GM12864 (cell line): ENCODE data around the gene ATAD2B.

Source experiments
- DNase-seq: peaks from one replicate; pipeline ENCODE4 v3.0.0-alpha.2; 2011; ENCODE audit warnings: low read depth
- H3K4me3 ChIP-seq: 2 replicates; pipeline ENCODE4 v1.5.1; 2011; ENCODE audit warnings: mild to moderate bottlenecking, low read depth, low read length, control low read depth
- TF ChIP-seq, protein P1 (sequence below): IDR thresholded peaks from 2 replicates; pipeline ENCODE4 v1.5.1; 2011; ENCODE audit warnings: low read depth, mild to moderate bottlenecking, moderate library complexity, low read length, control low read depth, inconsistent platforms; ENCODE audit errors: missing control alignments

Gene ATAD2B

DNA sequence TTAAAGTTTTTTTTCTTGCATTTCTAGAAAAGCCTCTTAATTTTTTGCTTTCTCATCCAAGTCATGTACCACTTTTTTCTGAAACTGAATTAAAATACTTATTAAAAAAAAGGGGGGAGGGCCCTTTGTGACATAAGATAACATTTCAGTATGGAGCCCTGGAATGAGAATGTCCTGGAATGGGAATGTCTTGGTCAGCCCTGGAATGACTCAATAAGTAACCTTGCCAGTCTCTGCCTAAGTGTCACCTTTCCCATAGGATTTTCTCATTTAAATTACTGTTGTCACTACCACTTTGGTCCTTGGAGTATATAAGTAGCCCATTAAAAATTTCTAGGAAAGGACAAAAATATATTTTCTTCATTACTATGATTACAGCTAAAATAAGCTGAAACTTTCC is 18.1 kb upstream of the ATAD2B start:
- no peak for DNase-seq
- no peak overlapping the region for H3K4me3 ChIP-seq

DNA sequence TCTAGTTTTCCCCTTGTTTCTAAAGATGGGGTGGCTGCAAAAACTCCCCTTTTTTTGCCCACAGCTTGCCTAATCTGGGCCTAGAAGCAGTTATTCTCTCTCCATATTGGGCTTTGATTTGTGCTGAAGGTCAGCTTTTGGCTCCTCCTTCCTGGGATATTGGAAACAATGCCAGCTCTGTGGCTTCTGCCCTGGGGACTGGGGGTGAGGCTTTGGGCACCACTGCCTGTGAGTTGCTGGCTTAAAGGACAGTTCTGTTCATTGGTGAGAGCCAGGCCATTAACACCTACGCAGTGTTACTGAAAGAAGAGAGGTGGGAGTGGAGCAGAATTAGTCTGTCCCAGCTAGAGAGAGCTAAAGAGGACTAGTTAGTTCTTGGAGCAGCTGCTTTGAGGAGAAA is 17.6 kb upstream of the ATAD2B start:
- no peak for DNase-seq

More for the DNA sequence above, 18.1 kb upstream of the ATAD2B start:
- TF ChIP-seq, protein P1, sequence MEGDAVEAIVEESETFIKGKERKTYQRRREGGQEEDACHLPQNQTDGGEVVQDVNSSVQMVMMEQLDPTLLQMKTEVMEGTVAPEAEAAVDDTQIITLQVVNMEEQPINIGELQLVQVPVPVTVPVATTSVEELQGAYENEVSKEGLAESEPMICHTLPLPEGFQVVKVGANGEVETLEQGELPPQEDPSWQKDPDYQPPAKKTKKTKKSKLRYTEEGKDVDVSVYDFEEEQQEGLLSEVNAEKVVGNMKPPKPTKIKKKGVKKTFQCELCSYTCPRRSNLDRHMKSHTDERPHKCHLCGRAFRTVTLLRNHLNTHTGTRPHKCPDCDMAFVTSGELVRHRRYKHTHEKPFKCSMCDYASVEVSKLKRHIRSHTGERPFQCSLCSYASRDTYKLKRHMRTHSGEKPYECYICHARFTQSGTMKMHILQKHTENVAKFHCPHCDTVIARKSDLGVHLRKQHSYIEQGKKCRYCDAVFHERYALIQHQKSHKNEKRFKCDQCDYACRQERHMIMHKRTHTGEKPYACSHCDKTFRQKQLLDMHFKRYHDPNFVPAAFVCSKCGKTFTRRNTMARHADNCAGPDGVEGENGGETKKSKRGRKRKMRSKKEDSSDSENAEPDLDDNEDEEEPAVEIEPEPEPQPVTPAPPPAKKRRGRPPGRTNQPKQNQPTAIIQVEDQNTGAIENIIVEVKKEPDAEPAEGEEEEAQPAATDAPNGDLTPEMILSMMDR: no peak

DNA sequence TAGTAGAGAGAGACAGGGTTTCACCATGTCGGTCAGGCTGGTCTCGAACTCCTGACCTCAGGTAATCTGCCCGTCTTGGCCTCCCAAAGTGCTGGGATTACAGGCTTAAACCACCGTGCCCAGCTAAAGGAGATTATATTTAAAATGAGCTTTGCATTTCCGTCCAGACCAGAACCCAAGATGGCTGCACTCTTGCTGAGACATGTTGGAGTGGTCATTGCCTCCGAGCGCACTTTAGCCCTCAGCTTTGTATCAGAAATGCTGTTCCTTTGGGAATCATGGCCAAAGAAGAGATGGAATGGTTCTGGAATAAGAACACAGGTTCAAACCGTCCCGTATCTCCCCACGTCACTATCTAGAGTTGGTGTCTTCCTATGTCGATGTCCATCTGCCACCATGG is 16.7 kb upstream of the ATAD2B start:
- H3K4me3 ChIP-seq: no peak overlapping the region
- TF ChIP-seq, protein P1: no peak
- no peak for DNase-seq

More for the DNA sequence above, 17.6 kb upstream of the ATAD2B start:
- H3K4me3 ChIP-seq: no peak overlapping the region
- TF ChIP-seq, protein P1: no peak

- no peak for DNase-seq
- TF ChIP-seq, protein P1: no peak
- H3K4me3 ChIP-seq: peak overlapping the region; percentile 73; the same call in 1 of the 2 replicates
Measured at GRCh38 chr2:23941644-23942043, 14.7 kb upstream of the ATAD2B start.

GRCh38 chr2:23940718-23941620 is 14.0 kb upstream of the ATAD2B start:
- H3K4me3 ChIP-seq: peak overlapping the region; percentile 73
- TF ChIP-seq, protein P1: no peak
- peak; percentile 51 for DNase-seq

- no peak for DNase-seq
- H3K4me3 ChIP-seq: peak within 1 kb of the TSS; percentile 73
- TF ChIP-seq, protein P1: no peak
Measured at GRCh38 chr2:23939987-23940717, 13.2 kb upstream of the ATAD2B start, which contains the start of gene UBXN2A. Gene UBXN2A (plus strand): TSS chr2:23940463. CDS start chr2:23958315, 17,852 bp downstream.
